Effector memory CD4-positive, alpha-beta T cell (primary cell): ENCODE data around the gene DLGAP4.

ENCODE experiments used
- DNase-seq, 3 donors: peaks; one replicate each; pipeline ENCODE4 v3.0.0-alpha.2; 2020
- H3K27ac ChIP-seq: 2 replicates; pipeline ENCODE4 v1.7.0; 2013; ENCODE audit warnings: mild to moderate bottlenecking, low read length, moderate library complexity; ENCODE audit not compliant: insufficient read depth, poor library complexity, severe bottlenecking
- H3K27me3 ChIP-seq: replicated peaks from 2 replicates; pipeline ENCODE4 v1.7.0; 2013; ENCODE audit warnings: mild to moderate bottlenecking, low read length; ENCODE audit not compliant: insufficient read depth, control insufficient read depth, poor library complexity, severe bottlenecking
- H3K36me3 ChIP-seq: 2 replicates; pipeline ENCODE4 v1.7.0; 2013; ENCODE audit warnings: mild to moderate bottlenecking, low read length, moderate library complexity; ENCODE audit not compliant: control insufficient read depth, insufficient read depth
- H3K4me1 ChIP-seq: 2 replicates; pipeline ENCODE4 v1.7.0; 2013; ENCODE audit warnings: low read length, mild to moderate bottlenecking; ENCODE audit not compliant: control insufficient read depth, insufficient read depth, poor library complexity, severe bottlenecking
- H3K4me3 ChIP-seq: 2 replicates; pipeline ENCODE4 v1.7.0; 2013; ENCODE audit warnings: low read length, low read depth, mild to moderate bottlenecking; ENCODE audit not compliant: insufficient read depth, poor library complexity, severe bottlenecking
- H3K9me3 ChIP-seq: 2 replicates; pipeline ENCODE4 v1.7.0; 2013; ENCODE audit warnings: mild to moderate bottlenecking, low read length, moderate library complexity; ENCODE audit not compliant: control insufficient read depth

DLGAP4 gene

GRCh38 chr20:36496707-36497669 is 190.8 kb downstream of the DLGAP4 start:
- no peak overlapping the region for H3K4me3 ChIP-seq
- H3K36me3 ChIP-seq: peaks cover 52% of the 10 kb centered on the region
- peaks cover 15% of the 10 kb centered on the region for H3K4me1 ChIP-seq
- no peak overlapping the region for H3K27ac ChIP-seq
- no peaks in the 10 kb centered on the region for H3K9me3 ChIP-seq
- no peak for DNase-seq
- no peaks in the 10 kb centered on the region for H3K27me3 ChIP-seq

GRCh38 chr20:36497856-36498255 is 191.7 kb downstream of the DLGAP4 start:
- Histone ChIP-seq H3K4me3 (no peak overlapping the region), H3K9me3 (no peaks in the 10 kb centered on the region), H3K27me3 (no peaks in the 10 kb centered on the region), H3K27ac (no peak overlapping the region), H3K36me3 (peaks cover 53% of the 10 kb centered on the region), H3K4me1 (peaks cover 7% of the 10 kb centered on the region)
- DNase-seq: no peak

- no peaks in the 10 kb centered on the region for H3K9me3 ChIP-seq
- DNase-seq: no peak
- H3K27me3 ChIP-seq: no peaks in the 10 kb centered on the region
- H3K36me3 ChIP-seq: peaks cover 56% of the 10 kb centered on the region
- H3K27ac ChIP-seq: no peak overlapping the region
- H3K4me3 ChIP-seq: no peak overlapping the region
- H3K4me1 ChIP-seq: no peaks in the 10 kb centered on the region
Observed at GRCh38 chr20:36498386-36499179, 192.4 kb downstream of the DLGAP4 start.

- no peaks in the 10 kb centered on the region for H3K27me3 ChIP-seq
- H3K4me3 ChIP-seq: no peak overlapping the region
- no peak for DNase-seq
- H3K27ac ChIP-seq: no peak overlapping the region
- H3K9me3 ChIP-seq: no peaks in the 10 kb centered on the region
- peaks cover 62% of the 10 kb centered on the region for H3K36me3 ChIP-seq
- H3K4me1 ChIP-seq: no peaks in the 10 kb centered on the region
Observed at GRCh38 chr20:36499211-36499610, 193.1 kb downstream of the DLGAP4 start.

GRCh38 chr20:36499723-36500501 is 193.8 kb downstream of the DLGAP4 start:
- H3K4me1 ChIP-seq: no peaks in the 10 kb centered on the region
- H3K27me3 ChIP-seq: no peaks in the 10 kb centered on the region
- peaks cover 69% of the 10 kb centered on the region for H3K36me3 ChIP-seq
- H3K27ac ChIP-seq: no peak overlapping the region
- H3K4me3 ChIP-seq: no peak overlapping the region
- no peaks in the 10 kb centered on the region for H3K9me3 ChIP-seq
- no peak for DNase-seq

GRCh38 chr20:36501367-36502006 is 195.3 kb downstream of the DLGAP4 start:
- H3K9me3 ChIP-seq: no peaks in the 10 kb centered on the region
- DNase-seq: no peak
- H3K27me3 ChIP-seq: no peaks in the 10 kb centered on the region
- H3K4me1 ChIP-seq: no peaks in the 10 kb centered on the region
- peaks cover 61% of the 10 kb centered on the region for H3K36me3 ChIP-seq
- H3K4me3 ChIP-seq: no peak overlapping the region
- no peak overlapping the region for H3K27ac ChIP-seq

GRCh38 chr20:36504295-36504694 is 198.2 kb downstream of the DLGAP4 start:
- Histone ChIP-seq H3K36me3 (peaks cover 50% of the 10 kb centered on the region), H3K9me3 (no peaks in the 10 kb centered on the region), H3K27me3 (no peaks in the 10 kb centered on the region), H3K27ac (no peak overlapping the region), H3K4me1 (no peaks in the 10 kb centered on the region), H3K4me3 (no peak overlapping the region)
- DNase-seq: no peak

GRCh38 chr20:36506253-36506652 is 200.1 kb downstream of the DLGAP4 start:
- no peaks in the 10 kb centered on the region for H3K27me3 ChIP-seq
- peaks cover 35% of the 10 kb centered on the region for H3K36me3 ChIP-seq
- H3K9me3 ChIP-seq: no peaks in the 10 kb centered on the region
- no peak overlapping the region for H3K27ac ChIP-seq
- no peaks in the 10 kb centered on the region for H3K4me1 ChIP-seq
- H3K4me3 ChIP-seq: no peak overlapping the region
- no peak for DNase-seq

- no peaks in the 10 kb centered on the region for H3K9me3 ChIP-seq
- peaks cover 30% of the 10 kb centered on the region for H3K36me3 ChIP-seq
- no peaks in the 10 kb centered on the region for H3K4me1 ChIP-seq
- H3K4me3 ChIP-seq: no peak overlapping the region
- H3K27me3 ChIP-seq: no peaks in the 10 kb centered on the region
- no peak for DNase-seq
- no peak overlapping the region for H3K27ac ChIP-seq
Observed at GRCh38 chr20:36507746-36508145, 201.6 kb downstream of the DLGAP4 start.
